K562 (cell line): ENCODE results near the gene KCNK2. TPM values are rescaled to one million over a fixed set of nuclear protein-coding genes. Genes with fewer than 3 reads are reported as not detected.

Source experiments
- DACH1 ChIP-seq: fragments of 450-650 bp; IDR thresholded peaks from 2 replicates; pipeline ENCODE4 v1.6.1; 2018; ENCODE audit not compliant: partially characterized antibody
- EWSR1 ChIP-seq: fragments of 450-650 bp; IDR thresholded peaks from 2 replicates; pipeline ENCODE4 v1.6.1; 2018; ENCODE audit warnings: borderline replicate concordance, mild to moderate bottlenecking, low read depth, moderate library complexity; ENCODE audit not compliant: partially characterized antibody
- FOXJ2 ChIP-seq: fragments of 200-800 bp; sonication (Bioruptor generic); IDR thresholded peaks from 2 replicates; pipeline ENCODE4 v1.6.1; 2016; ENCODE audit warnings: missing genetic modification characterization, missing compliant biosample characterization
- MAZ ChIP-seq, 2 experiments: fragments of 450-650 bp in 1 of 2; sonication (generic) in 1 of 2; formaldehyde crosslinking; IDR thresholded peaks in 1 of 2; conservative IDR thresholded peaks in 1 of 2; 2 replicates each; pipeline versions ENCODE4 v1.4.0 to v1.5.0; 2020; ENCODE audit warnings: mild to moderate bottlenecking in 1 of 2, missing genetic modification reagents in 1 of 2
- NFRKB ChIP-seq: fragments of 450-650 bp; IDR thresholded peaks from 2 replicates; pipeline ENCODE4 v1.6.1; 2016; ENCODE audit warnings: low read depth
- POLR2G ChIP-seq: fragments of 200-400 bp; formaldehyde crosslinking; IDR thresholded peaks from 2 replicates; pipeline ENCODE4 v1.6.1; 2017; ENCODE audit warnings: low read depth, mild to moderate bottlenecking, antibody characterized with exemption, low read length, moderate library complexity
- REST ChIP-seq, 2 experiments: fragments of 450-650 bp; formaldehyde crosslinking in 1 of 2; IDR thresholded peaks; 2 replicates each; pipeline versions ENCODE4 v1.4.0 to v1.6.1; 2014 to 2020; ENCODE audit warnings: mild to moderate bottlenecking in 2 of 2, borderline replicate concordance in 1 of 2, low read depth in 1 of 2
- RUNX1 ChIP-seq: sonication (generic); IDR thresholded peaks from 2 replicates; pipeline ENCODE4 v1.6.1; 2016; ENCODE audit warnings: antibody characterized with exemption, low read depth
- STAT5B ChIP-seq: fragments of 250-450 bp; sonication (Bioruptor Pico); IDR thresholded peaks from 2 replicates; pipeline ENCODE4 v1.8.0; 2021; ENCODE audit warnings: mild to moderate bottlenecking, inconsistent platforms
- XRCC4 ChIP-seq: IDR thresholded peaks from one replicate; pipeline ENCODE4 v1.6.1; 2011; ENCODE audit not compliant: insufficient read depth, insufficient read length; ENCODE audit errors: extremely low read depth
- ZC3H8 ChIP-seq: fragments of 450-650 bp; IDR thresholded peaks from 2 replicates; pipeline ENCODE4 v1.6.1; 2017
- ZFP91 ChIP-seq: sonication (generic); formaldehyde crosslinking; IDR thresholded peaks from 2 replicates; pipeline ENCODE4 v1.8.0; 2022; ENCODE audit warnings: mild to moderate bottlenecking, missing genetic modification reagents
- polyA plus RNA-seq, 8 experiments: library from polyadenylated mRNA; depleted of rRNA in 4 of 8; stranded (reverse) in 5 of 8; unstranded in 3 of 8; fragments of >200 nt; fragmentation: Nextera tagmentation in 2 of 8; fragmentation: Illumina TruSeq in 1 of 8; extraction: Ambion mirVana in 2 of 8; extraction: Trizol in 1 of 8; gene quantifications; 2 replicates each; pipeline versions ENCODE4 v1.2.1 to v1.2.3, GENCODE V29; 2011 to 2014; ENCODE audit warnings: inconsistent platforms in 1 of 8, missing spikeins in 1 of 8
- total RNA-seq, 7 experiments: library from RNA; depleted of rRNA in 6 of 7; stranded (reverse); fragments of >200 nt in 6 of 7; fragmentation: Illumina TruSeq in 2 of 7; extraction: Trizol in 2 of 7; gene quantifications; 2 replicates each; pipeline versions ENCODE4 v1.2.1 to v1.2.3, GENCODE V29; 2011 to 2021; ENCODE audit warnings: low replicate concordance in 1 of 7
- TF ChIP-seq, protein P1 (sequence below): IDR thresholded peaks from 3 replicates; pipeline ENCODE4 v1.6.1; 2011; ENCODE audit warnings: borderline replicate concordance, mild to moderate bottlenecking, moderate library complexity; ENCODE audit not compliant: insufficient read length; ENCODE audit errors: extremely low read depth

Gene KCNK2
- total and polyA plus RNA-seq, 9 of the 15 experiments (the other 6 are each of a cell fraction or from before 2014, with no cell fraction given), result 0.04 to 0.13 (median 0.05) TPM; not detected in 3

DNA sequence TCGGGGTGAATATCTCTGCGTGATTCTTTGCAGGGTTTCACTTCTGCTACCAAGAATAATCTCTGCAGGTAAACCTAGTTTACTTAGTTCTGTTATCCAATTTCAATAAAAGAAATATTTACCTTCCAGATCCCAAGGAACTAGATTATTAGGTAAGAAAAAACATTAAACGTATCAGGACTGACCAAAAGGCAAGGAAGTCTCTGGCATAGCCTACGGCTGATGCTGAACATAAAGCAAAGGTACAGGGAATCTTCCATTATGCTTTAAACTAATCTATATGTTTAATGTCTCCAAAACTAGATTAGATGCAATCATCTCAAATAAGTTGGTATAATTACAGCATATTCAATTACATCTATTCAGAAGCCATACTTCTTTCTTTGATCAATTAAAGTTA lies 168.9 kb downstream of the KCNK2 start (continued):
- TF ChIP-seq REST (IDR thresholded peaks at IDR 0.05; ENCODE audit: borderline replicate concordance) (no peak), REST (CRISPR knock-in tag; IDR thresholded peaks at IDR 0.05; ENCODE audit: low read depth) (no peak), XRCC4 (no peak), FOXJ2 (no peak), EWSR1 (no peak), MAZ (CRISPR knock-in tag; conservative IDR thresholded peaks at IDR 0.05 in 1 of 2, IDR thresholded peaks at IDR 0.05 in 1 of 2) (no peak), DACH1 (no peak), ZC3H8 (no peak), NFRKB (no peak), RUNX1 (no peak), POLR2G (no peak), ZFP91 (no peak), STAT5B (CRISPR knock-in tag) (no peak)
- TF ChIP-seq, protein P1, sequence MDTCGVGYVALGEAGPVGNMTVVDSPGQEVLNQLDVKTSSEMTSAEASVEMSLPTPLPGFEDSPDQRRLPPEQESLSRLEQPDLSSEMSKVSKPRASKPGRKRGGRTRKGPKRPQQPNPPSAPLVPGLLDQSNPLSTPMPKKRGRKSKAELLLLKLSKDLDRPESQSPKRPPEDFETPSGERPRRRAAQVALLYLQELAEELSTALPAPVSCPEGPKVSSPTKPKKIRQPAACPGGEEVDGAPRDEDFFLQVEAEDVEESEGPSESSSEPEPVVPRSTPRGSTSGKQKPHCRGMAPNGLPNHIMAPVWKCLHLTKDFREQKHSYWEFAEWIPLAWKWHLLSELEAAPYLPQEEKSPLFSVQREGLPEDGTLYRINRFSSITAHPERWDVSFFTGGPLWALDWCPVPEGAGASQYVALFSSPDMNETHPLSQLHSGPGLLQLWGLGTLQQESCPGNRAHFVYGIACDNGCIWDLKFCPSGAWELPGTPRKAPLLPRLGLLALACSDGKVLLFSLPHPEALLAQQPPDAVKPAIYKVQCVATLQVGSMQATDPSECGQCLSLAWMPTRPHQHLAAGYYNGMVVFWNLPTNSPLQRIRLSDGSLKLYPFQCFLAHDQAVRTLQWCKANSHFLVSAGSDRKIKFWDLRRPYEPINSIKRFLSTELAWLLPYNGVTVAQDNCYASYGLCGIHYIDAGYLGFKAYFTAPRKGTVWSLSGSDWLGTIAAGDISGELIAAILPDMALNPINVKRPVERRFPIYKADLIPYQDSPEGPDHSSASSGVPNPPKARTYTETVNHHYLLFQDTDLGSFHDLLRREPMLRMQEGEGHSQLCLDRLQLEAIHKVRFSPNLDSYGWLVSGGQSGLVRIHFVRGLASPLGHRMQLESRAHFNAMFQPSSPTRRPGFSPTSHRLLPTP, result no peak
